NCI-H345 (cell line): ENCODE data around the gene GSDMA.
"Not testable (repeated sequence)": the region's sequence is repeated elsewhere in the genome, so short reads cannot be mapped to it uniquely, and the experiment has no call there.

ENCODE experiments used
- DNase-seq: peaks from one replicate; lab custom pipeline; 2025; lab: John Stamatoyannopoulos, UW

GSDMA gene

GRCh38 chr17:39929646-39930407 lies 33.0 kb upstream of the GSDMA start:
- DNase-seq = no peak

GRCh38 chr17:39933912-39934311 lies 28.9 kb upstream of the GSDMA start:
- DNase-seq = no peak

- DNase-seq = no peak
Observed at GRCh38 chr17:39934324-39934723, 28.5 kb upstream of the GSDMA start.

- DNase-seq = no peak
Observed at GRCh38 chr17:39935909-39936308, 26.9 kb upstream of the GSDMA start.

GRCh38 chr17:39937447-39937846 lies 25.4 kb upstream of the GSDMA start:
- no peak for DNase-seq

GRCh38 chr17:39938140-39938869 lies 24.5 kb upstream of the GSDMA start:
- DNase-seq = no peak

- no peak for DNase-seq
Observed at GRCh38 chr17:39939106-39939505, 23.7 kb upstream of the GSDMA start.

GRCh38 chr17:39939588-39940419 lies 23.0 kb upstream of the GSDMA start:
- DNase-seq = no peak

GRCh38 chr17:39943702-39944392 lies 19.0 kb upstream of the GSDMA start:
- DNase-seq = no peak

GRCh38 chr17:39944393-39944711 lies 18.5 kb upstream of the GSDMA start:
- no peak for DNase-seq

GRCh38 chr17:39946551-39947330 lies 16.1 kb upstream of the GSDMA start:
- DNase-seq = no peak

GRCh38 chr17:39948489-39948828 lies 14.3 kb upstream of the GSDMA start:
- DNase-seq = not testable (repeated sequence)

GRCh38 chr17:39949028-39949427 lies 13.8 kb upstream of the GSDMA start:
- no peak for DNase-seq

GRCh38 chr17:39950871-39951348 lies 11.9 kb upstream of the GSDMA start:
- no peak for DNase-seq

GRCh38 chr17:39951924-39952679 lies 10.7 kb upstream of the GSDMA start:
- no peak for DNase-seq

GRCh38 chr17:39952680-39953470 lies 9.9 kb upstream of the GSDMA start:
- peak; percentile 95 for DNase-seq

GRCh38 chr17:39953471-39953888 lies 9.3 kb upstream of the GSDMA start:
- no peak for DNase-seq

GRCh38 chr17:39954876-39955275 lies 7.9 kb upstream of the GSDMA start:
- DNase-seq = no peak

GRCh38 chr17:39955726-39956225 lies 7.0 kb upstream of the GSDMA start:
- DNase-seq = no peak
